AG04449 (cell line): Measurements from ENCODE around the gene CMC4.
A peak's percentile ranks its signal among the peaks of the same experiment; 100 is the strongest.

Experiments
- CTCF ChIA-PET: fragments of 350-600 bp; formaldehyde crosslinking; extraction: SDS; loops from one replicate; lab custom pipeline; 2021; ENCODE audit warnings: antibody characterized with exemption; lab: Yijun Ruan, JAX
- POLR2A ChIA-PET: fragments of 400-600, 350-600 bp; formaldehyde crosslinking; extraction: SDS; loops from one replicate; lab custom pipeline; 2020; ENCODE audit warnings: antibody characterized with exemption, inconsistent platforms; lab: Yijun Ruan, JAX
- DNase-seq: peaks from one replicate; pipeline ENCODE4 v3.0.0-alpha.2; 2010; ENCODE audit warnings: low read depth, low spot score
- H3K4me3 ChIP-seq: 2 replicates; pipeline ENCODE4 v1.5.1; 2011; ENCODE audit warnings: low read depth, mild to moderate bottlenecking, control low read depth, low read length
- CTCF ChIP-seq: IDR thresholded peaks from one replicate; pipeline ENCODE4 v1.5.1; 2011; ENCODE audit warnings: mild to moderate bottlenecking, moderate library complexity, low read length, control low read depth, inconsistent platforms; ENCODE audit not compliant: insufficient read depth; ENCODE audit errors: missing control alignments

The CMC4 gene

GRCh38 chrX:155055494-155055893, 15.4 kb downstream of the CMC4 start:
- TF ChIP-seq CTCF: no peak
- ChIA-PET POLR2A (no interaction called here), CTCF (interaction anchor here (0.9 to 4.9 kb wide), 5 partner anchors 9 to 71 kb away, joined by 3 to 47 read pairs (median 4); partner anchors contain the start of genes CMC4 and MTCP1)
- no peak overlapping the region for H3K4me3 ChIP-seq
- DNase-seq: no peak

- H3K4me3 ChIP-seq: no peak overlapping the region
- DNase-seq: no peak
- POLR2A ChIA-PET: no interaction called here
- no peak for TF ChIP-seq CTCF
- CTCF ChIA-PET: no interaction called here
Measured at GRCh38 chrX:155054255-155054654, 16.7 kb downstream of the CMC4 start.

GRCh38 chrX:155053656-155054055, 17.3 kb downstream of the CMC4 start:
- no peak for TF ChIP-seq CTCF
- DNase-seq: no peak
- POLR2A ChIA-PET: no interaction called here
- H3K4me3 ChIP-seq: no peak overlapping the region
- CTCF ChIA-PET: no interaction called here

- ChIA-PET CTCF (no interaction called here), POLR2A (no interaction called here)
- no peak for TF ChIP-seq CTCF
- no peak overlapping the region for H3K4me3 ChIP-seq
- no peak for DNase-seq
Measured at GRCh38 chrX:155052738-155053498, 18.0 kb downstream of the CMC4 start.

GRCh38 chrX:155048977-155049619, 21.8 kb downstream of the CMC4 start:
- no peak overlapping the region for H3K4me3 ChIP-seq
- CTCF ChIA-PET: interaction anchor here (0.9 to 1.4 kb wide), 5 partner anchors 9 to 558 kb away, joined by 3 to 6 read pairs (median 3); no protein-coding TSS in a partner anchor
- TF ChIP-seq CTCF: peak; percentile 46
- no peak for DNase-seq
- POLR2A ChIA-PET: no interaction called here
